Stimulated activated CD8-positive, alpha-beta memory T cell treated with anti-CD3 and anti-CD28 coated beads, Interleukin-15, amount 100 ng/mL, for 4 hours (primary cell): ENCODE data around the gene SHC2.
"Not testable (repeated sequence)": the region's sequence is repeated elsewhere in the genome, so short reads cannot be mapped to it uniquely, and the experiment has no call there.

Experiments
- DNase-seq, 2 donors: peaks; one replicate each; pipeline ENCODE4 v3.0.0-alpha.2; 2020; ENCODE audit warnings: low read depth in 2 of 2

Gene SHC2

GRCh38 chr19:444677-445210 is 16.1 kb downstream of the SHC2 start:
- no peak for DNase-seq

GRCh38 chr19:443005-443404 is 17.8 kb downstream of the SHC2 start:
- DNase-seq: no peak

- DNase-seq: no peak
These were observed 18.7 kb downstream of the SHC2 start for GRCh38 chr19:442085-442484.

GRCh38 chr19:441213-441836 is 19.5 kb downstream of the SHC2 start:
- no peak for DNase-seq

GRCh38 chr19:440391-441212 is 20.2 kb downstream of the SHC2 start:
- DNase-seq: no peak

GRCh38 chr19:439167-439900 is 21.5 kb downstream of the SHC2 start:
- DNase-seq: no peak

GRCh38 chr19:438416-438958 is 22.3 kb downstream of the SHC2 start:
- no peak for DNase-seq

- DNase-seq: no peak
These were observed 23.8 kb downstream of the SHC2 start for GRCh38 chr19:437041-437440.

- DNase-seq: no peak
These were observed 24.4 kb downstream of the SHC2 start for GRCh38 chr19:436413-436950.

GRCh38 chr19:435707-436412 is 25.0 kb downstream of the SHC2 start:
- DNase-seq: no peak

- no peak for DNase-seq
These were observed 25.7 kb downstream of the SHC2 start for GRCh38 chr19:435056-435706.

GRCh38 chr19:434152-434960 is 26.5 kb downstream of the SHC2 start:
- no peak for DNase-seq

- DNase-seq: no peak
These were observed 30.1 kb downstream of the SHC2 start for GRCh38 chr19:430701-431100.

GRCh38 chr19:428149-428548 is 32.7 kb downstream of the SHC2 start:
- no peak for DNase-seq

- DNase-seq: not testable (repeated sequence)
These were observed 33.2 kb downstream of the SHC2 start for GRCh38 chr19:427675-428074.

GRCh38 chr19:426725-427445 is 33.9 kb downstream of the SHC2 start:
- DNase-seq: no peak

- DNase-seq: no peak
These were observed 35.8 kb downstream of the SHC2 start for GRCh38 chr19:425056-425455.

GRCh38 chr19:424546-424945 is 36.3 kb downstream of the SHC2 start:
- no peak for DNase-seq
